CD4-positive, alpha-beta T cell (primary cell): ENCODE data around the gene NXPE1. TPM values are rescaled to one million over a fixed set of nuclear protein-coding genes. Genes with fewer than 3 reads are reported as not detected.
"Not testable (repeated sequence)": the region's sequence is repeated elsewhere in the genome, so short reads cannot be mapped to it uniquely, and the experiment has no call there.

Experiments
- ATAC-seq: fragments of 200-7000 bp; cut with Tn5 transposase; one replicate; pipeline ENCODE4 v1.10.0; 2022; ENCODE audit warnings: mild to moderate bottlenecking; ENCODE audit not compliant: poor library complexity
- CTCF ChIA-PET: fragments of 350-600 bp; sonication (Branson Sonifier 250); formaldehyde crosslinking; loops from one replicate; lab custom pipeline; 2021; ENCODE audit warnings: antibody characterized with exemption, inconsistent platforms; lab: Charles Lee
- POLR2A ChIA-PET: fragments of 350-600 bp; sonication (Branson Sonifier 250); formaldehyde crosslinking; loops from one replicate; lab custom pipeline; 2021; ENCODE audit warnings: antibody characterized with exemption, inconsistent platforms; lab: Charles Lee
- DNase-seq, 14 experiments: peaks; one replicate each; pipeline ENCODE4 v3.0.0-alpha.2; 2013 to 2020; ENCODE audit warnings: mixed read lengths in 2 of 14
- H3K27ac ChIP-seq, 2 donors: one replicate each; pipeline versions ENCODE4 v1.5.1 to v1.7.0; 2013; ENCODE audit warnings: low read length in 2 of 2, low read depth in 1 of 2, mild to moderate bottlenecking in 1 of 2
- H3K27me3 ChIP-seq, 2 experiments: 1 replicate in 1 of 2; 2 replicates in 1 of 2; pipeline versions ENCODE4 v1.6.1 to v1.7.0; 2013; ENCODE audit warnings: low read length in 2 of 2, control low read depth in 1 of 2, mild to moderate bottlenecking in 1 of 2, moderate library complexity in 1 of 2; ENCODE audit not compliant: insufficient read depth in 2 of 2, control insufficient read depth in 1 of 2
- H3K36me3 ChIP-seq: one replicate; pipeline ENCODE4 v1.6.1; 2013; ENCODE audit warnings: low read length, control low read depth; ENCODE audit not compliant: insufficient read depth
- H3K4me1 ChIP-seq: one replicate; pipeline ENCODE4 v1.6.1; 2013; ENCODE audit warnings: low read length, control low read depth; ENCODE audit not compliant: insufficient read depth
- H3K4me3 ChIP-seq: one replicate; pipeline ENCODE4 v1.5.1; 2013; ENCODE audit warnings: mild to moderate bottlenecking, low read length, moderate library complexity
- H3K9me3 ChIP-seq, 2 experiments: 1 replicate in 1 of 2; 2 replicates in 1 of 2; pipeline versions ENCODE4 v1.6.1 to v1.7.0; 2013; ENCODE audit warnings: low read length in 2 of 2, mild to moderate bottlenecking in 2 of 2, control low read depth in 1 of 2, moderate library complexity in 1 of 2; ENCODE audit not compliant: control insufficient read depth in 1 of 2, insufficient read depth in 1 of 2
- H3K27ac Mint-ChIP-seq: one replicate; pipeline ENCODE4 v1.8.0; 2020; ENCODE audit warnings: mixed read lengths
- H3K27me3 Mint-ChIP-seq: one replicate; pipeline ENCODE4 v1.8.0; 2021; ENCODE audit warnings: mixed read lengths
- H3K36me3 Mint-ChIP-seq: one replicate; pipeline ENCODE4 v1.8.0; 2021; ENCODE audit warnings: low read depth, mixed read lengths
- H3K4me1 Mint-ChIP-seq: one replicate; pipeline ENCODE4 v1.8.0; 2021; ENCODE audit warnings: low read depth, mixed read lengths
- H3K4me3 Mint-ChIP-seq: one replicate; pipeline ENCODE4 v1.8.0; 2020; ENCODE audit warnings: mild to moderate bottlenecking, mixed read lengths
- H3K9me3 Mint-ChIP-seq: one replicate; pipeline ENCODE4 v1.8.0; 2020; ENCODE audit warnings: mixed read lengths
- CTCF ChIP-seq: fragments of 200-600 bp; IDR thresholded peaks from one replicate; pipeline ENCODE4 v1.8.0; 2022; ENCODE audit warnings: antibody characterized with exemption, mild to moderate bottlenecking
- intact Hi-C, 2 experiments: fragments of 100-400 bp; cut with DNase I in 1 of 2; cut with micrococcal nuclease in 1 of 2; formaldehyde crosslinking; loops; one replicate each; pipeline versions ENCODE4 v1.15.1 to v1.9.0; 2023 to 2025; cut with DNase I, micrococcal nuclease
- total RNA-seq, 174 experiments: library from RNA in 2 of 174; stranded (reverse) in 2 of 174; gene quantifications; one replicate each; pipeline ENCODE4 v1.2.3 and lab custom pipeline; 2021 to 2026

The NXPE1 gene
- total RNA-seq, 2 experiments from 2014 or later: not detected

DNA sequence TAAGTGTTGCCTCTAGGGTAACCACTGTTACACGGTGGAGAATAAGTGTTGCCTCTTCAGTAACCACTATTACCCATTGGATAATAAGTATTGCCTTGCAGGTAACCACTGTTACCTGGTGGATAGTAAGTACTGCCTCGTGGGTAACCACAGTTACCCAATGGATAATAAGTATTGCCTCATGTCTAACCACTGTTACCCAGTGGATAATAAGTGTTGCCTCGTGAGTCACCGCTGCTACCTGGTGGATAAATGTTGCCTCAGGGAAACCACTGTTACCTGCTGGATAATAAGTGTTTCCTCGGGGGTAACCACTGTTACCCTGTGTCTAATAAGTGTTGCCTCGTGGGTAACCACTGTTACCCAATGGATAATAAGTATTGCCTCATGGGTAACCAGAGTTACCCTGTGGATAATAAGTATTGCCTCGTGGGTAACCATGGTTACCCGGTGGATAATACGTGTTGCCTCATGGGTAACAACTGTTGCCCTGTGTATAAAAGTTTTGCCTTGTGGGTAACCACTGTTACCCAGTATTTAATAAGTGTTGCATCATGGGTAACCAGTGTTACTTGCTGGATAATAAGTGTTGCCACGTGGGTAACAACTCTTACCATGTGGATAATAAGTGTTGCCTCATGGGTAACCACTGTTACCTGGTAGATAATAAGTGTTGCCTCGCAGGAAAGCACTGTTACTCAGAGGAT lies 48.2 kb upstream of the NXPE1 start:
- Histone ChIP-seq H3K4me1 (no peaks in the 10 kb centered on the region), H3K9me3 (no peaks in the 10 kb centered on the region), H3K27me3 (no peaks in the 10 kb centered on the region), H3K36me3 (no peaks in the 10 kb centered on the region), H3K4me3 (no peak overlapping the region), H3K27ac (no peak overlapping the region)
- intact Hi-C loops: no loop called here
- Mint-ChIP-seq H3K36me3 (no peaks in the 10 kb centered on the region), H3K27ac (no peak overlapping the region), H3K27me3 (no peaks in the 10 kb centered on the region), H3K9me3 (peaks cover 4% of the 10 kb centered on the region), H3K4me3 (no peak overlapping the region), H3K4me1 (no peaks in the 10 kb centered on the region)
- ATAC-seq: no peak
- no peak for DNase-seq
- TF ChIP-seq CTCF: no peak
- ChIA-PET CTCF (no interaction called here), POLR2A (no interaction called here)

DNA sequence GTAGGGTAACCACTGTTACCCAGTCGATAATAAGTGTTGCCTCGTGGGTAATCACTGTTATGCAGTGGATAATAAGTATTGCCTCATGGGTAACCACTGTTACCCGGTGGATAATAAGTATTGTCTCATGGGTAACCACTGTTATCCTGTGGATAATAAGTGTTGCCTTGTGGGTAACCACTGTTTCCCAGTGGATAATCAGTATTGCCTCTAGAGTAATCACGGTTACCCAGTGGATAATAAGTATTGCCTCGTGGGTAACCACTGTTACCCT lies 47.1 kb upstream of the NXPE1 start:
- H3K27ac Mint-ChIP-seq, H3K9me3 ChIP-seq, POLR2A ChIA-PET, H3K27ac ChIP-seq, H3K36me3 ChIP-seq, H3K9me3 Mint-ChIP-seq, H3K27me3 ChIP-seq, ATAC-seq, H3K4me3 Mint-ChIP-seq, H3K4me3 ChIP-seq, CTCF ChIA-PET, DNase-seq, H3K4me1 Mint-ChIP-seq, H3K4me1 ChIP-seq, intact Hi-C loops, H3K27me3 Mint-ChIP-seq, H3K36me3 Mint-ChIP-seq: not testable (repeated sequence)

GRCh38 chr11:114606003-114606801 lies 46.5 kb upstream of the NXPE1 start:
- intact Hi-C loops: no loop called here
- Histone ChIP-seq H3K9me3 (no peaks in the 10 kb centered on the region), H3K27me3 (no peaks in the 10 kb centered on the region), H3K4me1 (no peaks in the 10 kb centered on the region), H3K36me3 (no peaks in the 10 kb centered on the region), H3K27ac (no peak overlapping the region), H3K4me3 (no peak overlapping the region)
- ATAC-seq (no peak), DNase-seq (no peak)
- Mint-ChIP-seq H3K27me3 (no peaks in the 10 kb centered on the region), H3K4me1 (no peaks in the 10 kb centered on the region), H3K36me3 (no peaks in the 10 kb centered on the region), H3K4me3 (no peak overlapping the region), H3K27ac (no peak overlapping the region), H3K9me3 (peaks cover 4% of the 10 kb centered on the region)
- ChIA-PET CTCF (no interaction called here), POLR2A (no interaction called here)
- TF ChIP-seq CTCF: no peak
